NCI-H2196 (cell line): ENCODE results near the gene ARL16.

Source experiments
- DNase-seq: peaks from one replicate; lab custom pipeline; 2025; ENCODE audit not compliant: unreplicated experiment; lab: John Stamatoyannopoulos, UW

The ARL16 gene

GRCh38 chr17:81673561-81674258 lies 9.9 kb downstream of the ARL16 start:
- no peak for DNase-seq

DNA sequence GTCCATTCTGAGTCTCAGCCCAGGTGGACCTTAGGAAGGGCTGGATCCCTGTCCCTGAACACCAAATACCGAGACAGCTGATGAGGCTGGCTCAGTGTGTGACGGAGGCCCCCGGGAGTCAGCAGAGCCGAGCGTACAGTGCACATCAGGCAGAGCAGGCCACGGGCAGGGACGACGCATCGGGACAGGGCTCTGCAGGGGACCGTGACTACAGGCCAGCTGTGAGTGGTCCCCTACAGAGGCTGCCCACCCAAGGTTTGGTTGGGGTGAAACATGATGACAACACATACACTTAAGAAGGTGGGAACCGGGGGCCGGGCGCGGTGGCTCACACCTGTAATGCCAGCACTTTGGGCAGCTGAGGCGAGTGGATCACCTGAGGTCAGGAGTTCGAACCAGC lies 10.6 kb downstream of the ARL16 start:
- no peak for DNase-seq

GRCh38 chr17:81672504-81672903 lies 11.1 kb downstream of the ARL16 start:
- no peak for DNase-seq

DNA sequence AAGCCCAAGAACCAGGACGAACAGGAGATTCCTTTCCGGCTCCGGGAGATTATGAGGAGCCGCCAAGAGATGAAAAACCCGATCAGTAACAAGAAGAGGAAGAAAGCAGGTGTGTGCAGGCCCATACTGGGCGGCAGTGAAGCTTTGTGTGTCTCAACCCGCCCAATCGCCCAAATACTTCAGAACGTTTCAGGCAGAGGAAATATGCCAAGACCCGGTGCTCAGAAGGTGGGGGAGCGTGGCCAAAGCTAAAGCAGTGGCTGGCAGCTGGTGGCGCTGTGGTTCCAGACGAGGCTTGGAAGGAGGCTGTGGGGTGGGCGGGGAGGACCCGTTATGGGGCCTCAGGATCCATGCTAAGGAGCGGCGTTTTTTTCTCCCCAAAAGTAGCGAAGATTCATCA lies 15.8 kb downstream of the ARL16 start:
- DNase-seq: no peak

GRCh38 chr17:81666342-81667191 lies 17.0 kb downstream of the ARL16 start, which contains the start of the genes CCDC137 and OXLD1:
CCDC137 (plus strand) TSS chr17:81666737; CDS start chr17:81666767, 30 bp downstream.
OXLD1 (minus strand) TSS chr17:81666605; CDS start chr17:81666577, 28 bp downstream.
- DNase-seq: peak; percentile 98

GRCh38 chr17:81666092-81666341 lies 17.6 kb downstream of the ARL16 start:
- DNase-seq: peak; percentile 55

DNA sequence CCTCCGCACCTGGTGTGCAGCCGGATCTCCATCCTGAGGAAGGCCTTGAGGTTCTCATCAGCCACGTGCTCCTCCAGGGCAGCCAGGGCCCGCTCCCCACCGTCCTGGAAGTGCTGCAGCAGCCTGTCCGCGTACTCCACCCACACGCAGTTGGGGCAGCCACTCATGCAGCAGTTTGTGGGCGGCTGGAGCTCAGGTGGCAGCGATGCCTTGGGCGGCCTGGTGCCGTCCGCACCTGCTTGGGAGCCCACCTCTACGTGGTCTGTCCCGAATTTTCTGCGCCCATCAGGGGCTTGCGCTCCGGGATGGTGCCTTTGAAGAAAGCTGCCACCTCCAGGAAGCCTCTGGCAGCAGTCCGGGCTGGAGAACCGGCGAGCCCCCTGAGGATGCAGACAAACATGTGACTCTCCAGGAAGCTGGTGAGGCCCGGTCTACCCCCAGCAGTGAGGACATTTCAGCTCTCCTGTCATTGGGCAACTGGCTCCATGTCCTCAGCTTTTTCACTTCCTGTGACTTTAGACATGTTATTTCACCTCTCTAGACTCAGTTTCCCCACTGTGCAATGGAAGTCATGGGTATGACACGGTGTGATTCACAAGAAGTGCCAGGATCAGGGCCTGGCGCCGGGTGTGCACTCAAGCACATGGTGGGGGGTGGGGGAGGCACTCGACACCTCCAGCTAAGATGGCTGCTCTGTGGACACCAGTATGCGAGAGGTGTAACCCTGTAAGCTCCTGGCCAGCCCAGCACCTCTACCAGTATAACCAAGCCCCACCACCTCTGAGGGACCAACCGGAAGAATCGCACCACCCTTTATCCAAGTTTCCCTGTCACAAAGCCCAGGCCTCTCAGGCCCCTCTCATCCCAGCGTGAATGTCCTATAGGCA lies 18.1 kb downstream of the ARL16 start:
- DNase-seq: peak; percentile 62

- no peak for DNase-seq
Measured at GRCh38 chr17:81664051-81664470, 19.5 kb downstream of the ARL16 start.

GRCh38 chr17:81662002-81662401 lies 21.6 kb downstream of the ARL16 start:
- no peak for DNase-seq

GRCh38 chr17:81660441-81660840 lies 23.2 kb downstream of the ARL16 start:
- no peak for DNase-seq

- DNase-seq: no peak
Measured at GRCh38 chr17:81659038-81659437, 24.6 kb downstream of the ARL16 start.

DNA sequence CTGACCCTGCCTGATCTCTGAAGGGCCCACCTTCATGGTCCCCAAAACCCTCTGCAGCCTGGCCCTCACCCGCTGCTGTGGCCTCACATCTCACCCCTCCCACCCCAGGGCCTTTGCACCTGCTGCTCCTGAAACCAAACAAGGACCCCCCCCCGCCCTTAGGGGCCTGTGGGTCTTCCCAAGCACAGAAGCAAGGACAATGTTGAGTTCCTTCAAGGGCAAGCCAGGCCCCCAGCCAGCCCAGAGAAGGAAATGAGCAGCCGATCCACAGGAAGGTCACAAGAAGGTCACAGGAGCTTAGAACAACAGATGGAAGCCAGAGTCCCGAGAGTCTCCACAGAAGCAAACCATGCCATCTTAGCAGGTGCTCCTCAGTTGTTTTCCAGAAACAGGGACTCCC lies 26.8 kb downstream of the ARL16 start:
- no peak for DNase-seq

DNA sequence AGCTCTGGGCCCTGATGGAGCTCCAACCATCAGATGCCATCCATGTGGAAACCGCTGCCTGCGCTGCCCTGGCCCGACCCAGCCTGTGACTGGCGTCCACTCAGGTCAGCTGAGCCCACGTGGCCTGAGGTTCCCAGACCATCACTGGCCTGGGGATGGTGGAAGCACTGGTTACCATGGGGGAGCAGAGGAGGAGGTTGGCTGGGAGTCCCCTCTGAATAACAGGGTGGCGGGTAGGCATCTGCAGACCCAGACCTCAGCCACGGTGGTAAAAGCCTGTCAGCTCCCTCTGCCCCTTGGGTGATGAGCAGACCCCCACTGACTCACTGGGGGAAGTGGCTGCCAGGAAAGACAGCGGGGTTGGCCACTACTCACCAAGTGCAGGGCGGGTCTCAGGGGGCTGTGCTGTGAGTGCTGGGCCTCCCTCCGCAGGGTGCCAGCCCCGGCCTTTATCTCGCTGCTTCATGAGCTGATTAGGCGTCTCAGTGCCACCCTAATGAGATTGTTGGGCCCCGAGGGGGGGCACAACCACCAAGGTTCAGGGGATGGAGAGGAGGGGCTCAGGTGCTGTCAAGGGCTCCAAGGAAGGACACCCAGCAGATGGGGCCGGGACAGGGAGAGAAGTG lies 27.4 kb downstream of the ARL16 start, which contains the start of gene PDE6G:
TSS of gene PDE6G (minus strand) at position 425 of the 626 bp plus-strand sequence. CDS start 3,237 bp downstream, outside the sequence.
- no peak for DNase-seq

GRCh38 chr17:81655378-81656117 lies 28.0 kb downstream of the ARL16 start:
- DNase-seq: no peak

GRCh38 chr17:81652906-81653771 lies 30.5 kb downstream of the ARL16 start:
- DNase-seq: no peak

DNA sequence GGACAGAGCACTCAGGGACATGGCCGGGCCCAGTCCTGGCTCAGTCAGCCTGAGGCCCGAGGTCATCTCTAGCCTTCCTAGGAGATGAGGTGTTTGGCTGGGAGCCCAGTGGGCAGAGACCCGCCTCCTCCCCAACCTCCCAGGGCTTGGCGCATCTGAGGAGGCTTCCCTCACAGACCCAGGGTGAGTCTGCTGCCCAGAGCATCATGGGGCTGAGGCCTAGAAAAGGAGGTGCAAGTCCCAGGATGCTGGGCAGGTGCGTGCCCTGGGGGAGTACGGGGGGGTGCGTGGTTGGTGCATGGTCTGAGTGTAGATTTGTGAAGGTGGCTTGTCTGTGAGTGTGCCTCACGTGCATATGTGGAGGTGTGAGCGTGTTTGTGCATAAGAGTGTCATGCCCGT lies 31.9 kb downstream of the ARL16 start:
- DNase-seq: peak; percentile 85

DNA sequence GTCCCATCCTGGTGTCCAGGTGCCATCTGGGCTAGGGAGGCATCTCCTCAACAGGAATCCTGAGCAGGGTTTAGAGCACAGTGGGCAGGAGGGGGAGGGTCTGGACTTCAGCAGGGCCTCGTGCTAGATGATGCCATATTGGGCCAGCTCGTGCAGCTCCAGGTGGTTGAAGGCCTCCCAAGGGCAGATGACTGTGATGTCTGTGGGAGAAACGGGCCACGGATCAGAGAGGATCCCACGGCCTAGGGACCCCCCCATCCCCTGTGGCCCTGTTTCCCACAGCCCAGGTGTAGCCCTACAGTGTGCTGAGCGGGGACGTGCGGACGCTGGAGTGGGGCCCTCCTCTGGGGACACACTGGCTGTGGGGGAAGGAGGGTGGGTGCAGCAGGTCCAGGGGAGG lies 32.6 kb downstream of the ARL16 start:
- no peak for DNase-seq

DNA sequence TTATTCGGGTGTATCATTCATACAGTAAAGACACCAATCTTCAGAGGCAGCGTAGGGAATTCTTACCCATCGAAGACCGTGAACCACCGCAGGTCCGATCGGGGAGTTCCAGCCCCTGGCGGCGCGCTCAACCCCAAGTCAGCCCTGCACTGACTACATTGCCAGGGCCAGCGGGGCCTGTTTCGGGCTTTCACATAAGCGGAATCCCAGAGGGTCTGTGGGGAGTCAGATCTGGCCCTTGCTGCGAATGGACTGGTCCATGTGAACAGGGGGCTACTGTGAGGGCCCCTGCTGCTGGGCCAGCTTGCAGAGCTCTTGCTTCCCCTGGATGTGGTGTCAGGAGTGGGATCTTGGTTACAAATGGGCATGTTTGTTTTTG lies 34.9 kb downstream of the ARL16 start:
- DNase-seq: no peak

DNA sequence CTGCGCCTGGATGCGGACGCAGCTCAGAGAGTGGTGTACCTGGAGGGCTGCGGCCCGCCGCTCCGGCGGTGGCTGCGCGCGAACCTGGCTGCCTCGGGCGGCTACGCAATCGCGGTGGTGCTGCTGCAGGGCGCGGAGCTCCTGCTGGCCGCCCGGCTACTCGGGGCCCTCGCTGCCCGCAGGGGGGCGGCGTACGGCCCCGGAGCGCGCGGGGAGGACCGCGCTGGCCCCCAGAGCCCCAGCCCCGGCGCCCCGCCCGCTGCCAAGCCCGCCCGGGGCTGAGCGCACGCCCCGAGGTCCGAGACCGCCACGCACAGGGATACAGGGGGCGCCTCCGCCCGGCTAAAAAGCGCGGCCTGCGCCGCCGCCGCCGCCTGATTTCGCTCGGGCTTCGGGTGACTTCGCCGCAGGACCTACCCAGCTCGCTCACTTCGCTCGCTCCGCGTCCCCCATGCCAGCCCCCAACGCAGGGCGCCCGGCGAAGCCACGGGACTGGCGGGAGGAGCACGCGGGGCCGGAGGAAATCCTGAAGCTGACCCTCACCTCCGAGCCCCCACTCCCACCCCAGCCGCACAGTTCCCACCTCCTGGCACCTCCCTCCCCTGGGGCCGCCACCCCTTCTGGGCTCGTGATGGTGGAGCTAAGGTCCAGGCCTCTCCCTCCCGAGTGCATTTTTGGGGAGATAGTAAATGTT lies 35.4 kb downstream of the ARL16 start:
- no peak for DNase-seq
